Ovary (tissue), 3 donors: Measurements from ENCODE around the gene KLHL3.

ENCODE experiments used
- CTCF ChIP-seq, 3 donors: fragments of 450-650 bp in 2 of 3; fragments of 200-600 bp in 1 of 3; IDR thresholded peaks; one replicate each; pipeline versions ENCODE4 v1.5.1 to v1.8.0; 2016 to 2022; ENCODE audit warnings: antibody characterized with exemption in 3 of 3, mild to moderate bottlenecking in 1 of 3
- EP300 ChIP-seq: sonication (generic); formaldehyde crosslinking; IDR thresholded peaks from one replicate; pipeline ENCODE4 v1.6.1; 2017; ENCODE audit warnings: antibody characterized with exemption
- donor health status: DM: no; HTN: no; CAD: no.

DNA sequence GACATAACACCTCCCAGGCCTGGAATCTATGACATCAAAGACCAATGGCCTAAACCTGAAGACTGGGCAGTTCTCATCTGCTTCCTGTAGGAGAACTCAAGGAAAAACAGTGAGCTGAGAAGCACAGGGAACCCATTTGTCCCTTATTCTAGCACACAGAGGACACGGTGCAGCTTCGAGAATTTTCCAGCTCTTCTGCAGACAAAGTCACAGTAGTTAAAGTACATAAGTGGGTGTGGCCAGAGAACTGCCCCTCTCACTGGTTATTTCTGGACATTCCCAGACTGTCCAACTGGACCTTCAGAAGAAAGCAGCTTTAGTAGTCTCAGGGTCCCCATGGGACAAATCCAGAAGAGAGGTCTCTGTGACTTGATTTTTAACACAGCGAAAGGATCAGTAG is 114.6 kb downstream of the KLHL3 start:
- no peak for TF ChIP-seq CTCF (IDR thresholded peaks at IDR 0.05)
- TF ChIP-seq EP300, result no peak
